ENCODE data around the gene FASN. TPM values are rescaled to one million over a fixed set of nuclear protein-coding genes. Genes with fewer than 3 reads are reported as not detected.
A peak's percentile ranks its signal among the peaks of the same experiment; 100 is the strongest.
"Not testable (repeated sequence)": the region's sequence is repeated elsewhere in the genome, so short reads cannot be mapped to it uniquely, and the experiment has no call there.

FASN gene
- 10 to 100 TPM; 13.8 to 46.4 TPM for total RNA-seq

DNA sequence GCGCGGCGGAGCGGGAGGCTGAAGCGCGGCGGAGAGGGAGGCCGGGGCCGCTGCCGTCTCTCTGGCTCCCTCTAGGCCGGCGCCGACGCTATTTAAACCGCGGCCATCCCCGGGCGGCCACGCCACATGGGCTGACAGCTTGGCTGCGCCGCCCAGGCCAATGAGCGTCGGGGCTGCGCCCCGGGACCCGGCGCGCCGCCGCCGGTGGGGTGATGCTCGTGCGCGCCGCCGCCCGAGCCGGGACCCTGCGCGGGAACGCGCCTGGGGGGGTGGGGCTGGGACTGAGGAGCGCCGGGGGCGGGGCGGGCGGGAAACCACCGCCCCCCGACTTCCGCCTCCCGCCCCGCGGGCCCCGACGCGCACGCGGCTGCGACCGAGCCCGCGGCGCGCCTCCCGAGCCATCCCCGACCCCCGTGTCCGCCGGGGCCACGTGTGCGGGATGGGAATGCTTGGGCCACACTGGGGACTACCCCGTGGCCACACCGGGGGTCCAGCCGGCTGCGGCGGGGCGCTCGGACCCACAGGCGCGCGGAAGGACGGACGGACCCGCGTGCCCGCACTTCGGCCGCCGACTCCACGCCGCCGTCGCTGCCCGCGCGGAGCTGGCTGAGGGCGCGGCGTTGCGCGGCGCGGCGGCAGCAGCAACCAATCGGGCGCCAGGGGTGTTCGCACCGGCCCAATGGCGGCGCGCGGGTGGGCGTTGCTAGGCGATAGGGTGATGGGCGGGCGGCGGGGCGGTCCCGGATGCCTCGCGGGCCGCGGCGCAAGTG lies at the start of gene FASN:
Gene FASN, minus strand, starts transcription at position 68 of the 770 bp plus-strand sequence. CDS start 1,791 bp downstream, outside the sequence.
- Histone ChIP-seq H3K36me3 (peaks cover 27% of the 10 kb centered on the region), H3K9me3 (no peaks in the 10 kb centered on the region), H3K4me3 (peak within 1 kb of the TSS; percentile 72 to 81), H3K27me3 (no peaks in the 10 kb centered on the region), H3K4me1 (peaks cover 0 to 49% of the 10 kb centered on the region in 2 donors), H3K27ac (peak within 1 kb of the TSS; percentile 90)
- TF ChIP-seq, protein P1, sequence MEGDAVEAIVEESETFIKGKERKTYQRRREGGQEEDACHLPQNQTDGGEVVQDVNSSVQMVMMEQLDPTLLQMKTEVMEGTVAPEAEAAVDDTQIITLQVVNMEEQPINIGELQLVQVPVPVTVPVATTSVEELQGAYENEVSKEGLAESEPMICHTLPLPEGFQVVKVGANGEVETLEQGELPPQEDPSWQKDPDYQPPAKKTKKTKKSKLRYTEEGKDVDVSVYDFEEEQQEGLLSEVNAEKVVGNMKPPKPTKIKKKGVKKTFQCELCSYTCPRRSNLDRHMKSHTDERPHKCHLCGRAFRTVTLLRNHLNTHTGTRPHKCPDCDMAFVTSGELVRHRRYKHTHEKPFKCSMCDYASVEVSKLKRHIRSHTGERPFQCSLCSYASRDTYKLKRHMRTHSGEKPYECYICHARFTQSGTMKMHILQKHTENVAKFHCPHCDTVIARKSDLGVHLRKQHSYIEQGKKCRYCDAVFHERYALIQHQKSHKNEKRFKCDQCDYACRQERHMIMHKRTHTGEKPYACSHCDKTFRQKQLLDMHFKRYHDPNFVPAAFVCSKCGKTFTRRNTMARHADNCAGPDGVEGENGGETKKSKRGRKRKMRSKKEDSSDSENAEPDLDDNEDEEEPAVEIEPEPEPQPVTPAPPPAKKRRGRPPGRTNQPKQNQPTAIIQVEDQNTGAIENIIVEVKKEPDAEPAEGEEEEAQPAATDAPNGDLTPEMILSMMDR (IDR thresholded peaks at IDR 0.05): peak in 1 of 2 donors; percentile 40
- DNase-seq (ENCODE audit: low spot score): peak; percentile 94

DNA sequence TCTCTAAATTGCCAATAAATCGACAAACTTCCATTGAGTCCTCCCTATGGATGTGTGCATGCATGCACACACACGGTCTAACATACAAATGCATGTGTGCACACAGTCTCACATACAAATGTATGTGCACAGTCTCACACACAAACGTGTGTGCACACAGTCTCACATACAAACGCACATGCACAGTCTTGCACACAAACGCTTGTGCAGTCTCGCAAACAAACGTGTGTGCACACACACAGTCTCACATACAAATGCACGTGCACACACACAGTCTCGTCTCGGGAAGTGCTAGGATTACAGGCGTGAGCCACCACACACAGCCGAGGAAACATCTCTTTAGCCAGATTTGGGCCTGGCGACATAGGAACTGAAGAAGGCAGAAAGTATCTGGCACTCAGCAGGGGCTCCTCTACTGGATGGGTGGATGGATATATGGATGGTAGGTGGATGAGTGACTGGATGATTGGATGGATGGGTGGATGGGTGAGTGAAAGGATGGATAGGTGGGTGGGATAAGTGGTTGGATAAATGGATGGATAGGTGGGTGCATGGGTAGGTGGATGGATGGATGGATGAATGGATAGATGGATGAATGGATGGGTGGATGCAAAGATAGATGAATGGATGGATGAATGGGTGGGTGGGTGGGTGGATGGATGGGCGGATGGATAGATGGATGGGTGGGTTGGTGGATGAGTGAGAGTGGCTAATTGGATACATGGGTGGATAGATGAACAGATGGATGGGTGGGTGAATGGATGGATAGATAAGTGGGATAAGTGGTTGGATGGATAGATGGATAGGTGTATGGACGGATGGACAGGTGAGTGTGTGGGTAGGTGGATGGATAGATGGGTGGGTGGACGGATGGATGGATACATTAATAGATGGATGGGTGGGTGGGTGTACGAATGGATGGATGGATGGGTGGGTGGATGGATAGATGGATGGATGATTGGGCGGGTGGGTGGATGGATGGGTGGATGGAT lies 48.9 kb upstream of the FASN start:
- Histone ChIP-seq H3K4me1 (no peaks in the 10 kb centered on the region), H3K4me3 (no peak overlapping the region), H3K9me3 (no peaks in the 10 kb centered on the region), H3K27ac (no peak overlapping the region), H3K27me3 (no peaks in the 10 kb centered on the region), H3K36me3 (no peaks in the 10 kb centered on the region)
- DNase-seq (ENCODE audit: low spot score): no peak
- TF ChIP-seq, protein P1 (IDR thresholded peaks at IDR 0.05): no peak

DNA sequence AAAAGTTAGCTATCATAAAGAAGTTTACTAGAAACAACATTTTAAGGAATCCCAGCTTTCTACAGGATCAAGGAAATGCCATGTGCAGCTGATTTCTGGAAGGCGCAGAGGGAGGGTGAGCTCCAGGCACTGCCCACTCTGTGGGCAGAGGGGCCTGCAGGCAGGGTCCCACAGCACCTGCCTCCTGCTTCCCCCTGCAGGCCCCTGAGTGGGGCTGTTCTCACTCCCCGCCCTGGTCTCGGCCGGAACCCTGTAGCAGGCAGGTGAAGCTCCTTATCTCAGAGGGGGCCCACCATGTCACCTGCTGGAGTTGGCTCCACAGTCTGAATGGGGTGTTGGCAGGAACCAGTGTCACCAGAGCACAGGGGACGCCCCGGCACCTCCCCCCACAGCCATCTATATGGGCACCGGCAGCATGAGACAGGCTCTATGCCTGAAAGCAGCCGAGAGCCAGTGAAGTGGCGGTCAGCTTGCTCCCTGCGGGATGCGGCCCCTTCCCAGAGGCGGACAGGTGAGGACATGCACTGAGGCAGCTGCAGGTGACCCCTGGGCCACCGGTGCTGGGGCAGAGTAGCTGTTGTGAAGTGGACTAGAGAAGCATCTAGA lies 47.6 kb upstream of the FASN start:
- DNase-seq (ENCODE audit: low spot score): no peak
- H3K27me3 ChIP-seq: no peaks in the 10 kb centered on the region
- TF ChIP-seq, protein P1 (IDR thresholded peaks at IDR 0.05): no peak
- H3K4me1 ChIP-seq: no peaks in the 10 kb centered on the region
- H3K36me3 ChIP-seq: no peaks in the 10 kb centered on the region
- H3K9me3 ChIP-seq: no peaks in the 10 kb centered on the region
- H3K4me3 ChIP-seq: no peak overlapping the region
- no peak overlapping the region for H3K27ac ChIP-seq

DNA sequence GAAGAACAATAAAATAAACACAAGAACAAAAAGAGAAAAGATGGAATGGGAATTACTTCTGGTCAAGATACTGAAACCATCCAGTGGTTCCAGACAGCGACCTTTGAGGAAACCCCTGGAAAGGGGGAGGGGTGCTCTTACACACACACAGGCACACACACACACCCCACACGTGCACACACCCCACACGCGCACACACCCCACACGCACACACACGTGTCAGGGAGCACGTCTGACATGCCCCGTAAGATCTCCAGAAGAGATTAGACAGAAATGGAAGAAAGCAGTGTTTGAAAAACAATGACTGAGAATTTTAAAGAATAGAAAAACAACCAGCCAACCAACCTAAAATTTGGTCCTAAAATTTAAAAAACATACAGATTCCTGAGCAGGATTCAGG lies 45.3 kb upstream of the FASN start:
- Histone ChIP-seq H3K4me3 (no peak overlapping the region), H3K27ac (no peak overlapping the region), H3K9me3 (no peaks in the 10 kb centered on the region), H3K36me3 (no peaks in the 10 kb centered on the region), H3K4me1 (no peaks in the 10 kb centered on the region), H3K27me3 (no peaks in the 10 kb centered on the region)
- DNase-seq (ENCODE audit: low spot score): no peak
- TF ChIP-seq, protein P1 (IDR thresholded peaks at IDR 0.05): no peak

DNA sequence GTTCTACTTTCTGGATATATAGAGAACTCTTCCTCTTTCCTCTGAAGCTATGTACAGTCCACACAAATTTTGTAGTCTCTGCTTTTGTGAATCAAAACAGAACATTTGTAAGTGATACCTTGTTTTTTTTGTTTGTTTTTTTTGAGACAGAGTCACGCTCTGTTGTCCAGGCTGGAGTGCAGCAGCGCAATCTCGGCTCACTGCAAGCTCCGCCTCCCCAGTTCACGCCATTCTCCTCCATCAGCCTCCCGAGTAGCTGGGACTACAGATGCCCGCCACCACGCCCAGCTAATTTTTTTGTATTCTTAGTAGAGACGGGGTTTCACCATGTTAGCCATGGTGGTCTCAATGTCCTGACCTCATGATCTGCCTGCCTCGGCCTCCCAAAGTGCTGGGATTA lies 41.9 kb upstream of the FASN start:
- H3K4me3 ChIP-seq; H3K27ac ChIP-seq; H3K36me3 ChIP-seq; H3K9me3 ChIP-seq; H3K4me1 ChIP-seq; H3K27me3 ChIP-seq; DNase-seq (ENCODE audit: low spot score): not testable (repeated sequence)
